DMS 273 treated with DMSO at 0.1 percent for 48 hours (cell line): ENCODE data around the gene TMEM72.

Experiments used
- DNase-seq: peaks from one replicate; lab custom pipeline; 2025; lab: John Stamatoyannopoulos, UW

TMEM72 gene

DNA sequence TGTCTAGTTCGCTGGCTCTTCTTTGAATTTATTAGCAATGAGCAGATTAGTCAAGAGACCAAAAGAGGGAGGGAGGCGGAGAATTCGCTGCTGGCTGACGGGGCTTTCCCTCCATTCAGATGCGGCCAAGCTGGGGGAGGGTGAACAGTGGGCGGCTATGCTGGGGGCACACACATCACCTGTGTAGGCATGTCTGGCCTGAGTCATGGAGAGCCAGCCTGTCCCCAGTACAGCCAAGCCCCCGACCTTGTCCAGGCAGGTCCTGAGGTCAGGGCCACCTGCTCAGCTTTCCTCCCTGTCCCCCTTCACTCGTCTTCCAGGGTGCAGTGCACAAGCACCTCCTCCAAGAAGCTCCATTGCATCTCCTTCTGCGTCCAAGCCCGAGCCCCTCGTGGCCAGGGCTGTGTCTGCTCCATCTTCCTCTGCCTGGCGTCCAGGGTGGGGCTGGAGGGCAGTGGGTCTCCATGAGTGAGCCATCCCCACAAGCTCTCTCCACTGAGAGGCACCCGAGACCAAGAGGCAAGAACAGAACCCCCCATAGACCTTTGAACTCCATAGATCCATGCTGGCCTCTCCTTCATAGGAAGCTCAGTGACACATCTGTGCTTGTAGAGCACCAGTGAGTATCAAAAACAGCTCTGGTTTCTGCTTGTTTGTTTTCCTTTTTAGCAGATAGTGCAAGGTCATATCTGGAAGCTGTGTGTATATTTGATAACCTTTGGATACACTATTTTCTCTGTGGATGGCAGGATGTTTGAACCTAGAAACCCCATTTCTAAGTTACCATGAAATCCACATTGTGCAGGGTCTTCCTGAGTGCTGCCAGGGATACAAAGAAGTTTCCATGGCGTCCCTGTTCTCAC, 69.4 kb downstream of the TMEM72 start:
- DNase-seq: no peak

GRCh38 chr10:44981172-44982113, 70.3 kb downstream of the TMEM72 start:
- no peak for DNase-seq

DNA sequence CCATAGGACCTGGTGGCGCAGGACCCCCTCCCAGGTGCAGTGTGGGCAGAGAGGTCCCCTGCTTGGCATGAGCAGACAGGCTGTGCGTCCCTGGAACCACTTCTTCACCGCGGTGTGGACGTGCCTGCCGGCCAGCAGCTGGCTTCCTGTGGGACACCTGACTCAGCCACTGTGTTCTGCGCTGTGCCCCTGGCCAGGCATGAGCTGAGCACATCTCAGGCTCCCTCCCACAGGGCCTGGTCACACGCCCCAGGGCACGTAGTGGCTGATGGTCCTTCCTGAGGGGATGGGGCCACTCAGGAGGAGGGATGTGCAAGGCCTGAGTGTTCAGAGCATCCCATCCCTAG, 71.0 kb downstream of the TMEM72 start:
- DNase-seq: no peak

DNA sequence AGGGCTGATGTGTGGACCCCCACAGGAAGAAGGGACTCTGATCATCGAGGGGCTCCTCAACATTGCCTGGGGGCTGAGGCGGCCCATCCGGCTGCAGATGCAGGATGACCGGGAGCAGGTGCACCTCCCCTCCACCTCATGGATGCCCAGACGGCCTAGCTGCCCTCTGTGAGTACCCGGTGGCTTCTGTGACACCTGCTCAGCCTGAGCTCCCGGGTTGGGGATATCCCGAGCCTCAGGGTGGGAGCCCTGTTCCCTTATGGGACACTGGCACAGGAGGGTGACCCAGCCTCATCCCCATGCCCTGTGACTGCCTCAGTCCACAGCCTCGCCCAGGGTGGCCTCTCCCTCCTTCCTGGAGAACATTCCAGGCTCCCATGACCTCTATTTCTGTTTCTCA, 71.4 kb downstream of the TMEM72 start:
- DNase-seq: no peak

- DNase-seq: no peak
Observed at GRCh38 chr10:44983066-44983894, 72.1 kb downstream of the TMEM72 start.

- DNase-seq: no peak
Observed at GRCh38 chr10:44983895-44984278, 72.8 kb downstream of the TMEM72 start.

DNA sequence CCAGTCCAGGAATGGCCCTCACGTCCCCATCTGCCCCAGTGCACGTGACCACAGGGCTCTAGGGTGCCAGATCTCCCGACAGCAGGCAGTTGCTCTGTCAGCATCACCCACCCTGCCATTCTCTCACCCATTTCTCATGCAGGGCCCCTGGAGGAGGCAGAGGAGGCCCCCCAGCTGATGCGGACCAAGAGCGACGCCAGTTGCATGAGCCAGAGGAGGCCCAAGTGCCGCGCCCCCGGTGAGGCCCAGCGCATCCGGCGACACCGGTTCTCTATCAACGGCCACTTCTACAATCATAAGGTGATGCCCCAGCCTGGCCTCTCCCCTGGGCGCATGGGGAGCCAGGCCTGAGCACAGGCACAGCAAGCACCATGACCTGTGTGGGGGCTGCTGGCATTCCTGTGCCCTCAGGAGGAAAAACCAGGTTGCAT, 73.5 kb downstream of the TMEM72 start:
- DNase-seq: no peak

- DNase-seq: no peak
Observed at GRCh38 chr10:44985175-44985681, 74.1 kb downstream of the TMEM72 start.

DNA sequence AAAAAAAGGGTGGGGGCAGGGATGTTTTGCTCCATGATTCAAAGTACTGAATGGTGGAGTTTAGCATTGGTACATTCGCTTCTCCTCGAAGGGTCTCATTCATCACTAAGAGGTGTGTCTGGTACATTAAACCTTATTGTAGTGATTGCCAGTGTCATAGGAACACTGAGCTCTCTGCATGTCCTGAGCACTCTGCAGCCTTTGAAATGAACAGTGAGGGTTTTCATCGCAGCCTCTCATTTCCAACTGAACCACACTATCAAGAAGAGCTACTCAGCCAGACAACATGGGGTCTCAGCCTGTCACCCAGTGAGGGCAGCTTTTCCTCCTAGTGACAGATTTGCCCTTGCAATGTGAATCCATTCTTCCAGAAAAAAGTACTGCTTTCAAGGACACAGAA, 75.0 kb downstream of the TMEM72 start:
- no peak for DNase-seq
